Epithelial cell of proximal tubule (primary cell): Measurements from ENCODE around the gene FAM3D. TPM values are rescaled to one million over a fixed set of nuclear protein-coding genes. Genes with fewer than 3 reads are reported as not detected.

ENCODE experiments used
- DNase-seq: peaks from one replicate; pipeline ENCODE4 v3.0.0-alpha.2; 2011; ENCODE audit warnings: low read depth
- H3K4me3 ChIP-seq: 2 replicates; pipeline ENCODE4 v1.5.1; 2011; ENCODE audit warnings: low read depth, mild to moderate bottlenecking, low read length
- total RNA-seq: library from RNA; depleted of rRNA; stranded (reverse); fragments of >200 nt; gene quantifications from 2 replicates; pipeline ENCODE4 v1.2.3, GENCODE V29; 2015
- TF ChIP-seq, protein P1 (sequence below): conservative IDR thresholded peaks from 2 replicates; pipeline ENCODE4 v1.5.1; 2012; ENCODE audit warnings: low read depth, mild to moderate bottlenecking, low read length

Gene FAM3D
- total RNA-seq, 1 donor from 2014 or later: not detected

DNA sequence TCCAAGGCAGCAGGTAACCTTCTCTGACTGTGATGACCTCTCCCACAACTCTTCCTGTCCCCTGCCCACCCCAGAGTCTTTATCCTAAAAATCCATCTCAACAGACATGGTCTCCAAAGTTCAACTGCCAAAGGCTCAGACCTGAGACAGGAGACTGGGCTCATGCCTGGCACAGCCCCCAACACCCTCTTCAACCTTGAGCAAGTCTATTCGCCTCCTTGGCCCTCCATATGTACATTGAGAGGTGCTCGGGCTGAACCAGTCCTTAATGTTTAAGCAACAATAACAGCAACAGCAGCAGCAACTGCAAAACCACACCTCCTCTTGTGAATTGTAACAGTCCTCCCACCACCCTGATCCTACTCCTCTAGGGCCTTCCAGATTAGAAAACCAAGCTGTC is 9.9 kb downstream of the FAM3D start:
- DNase-seq: no peak
- no peak overlapping the region for H3K4me3 ChIP-seq
- TF ChIP-seq, protein P1, sequence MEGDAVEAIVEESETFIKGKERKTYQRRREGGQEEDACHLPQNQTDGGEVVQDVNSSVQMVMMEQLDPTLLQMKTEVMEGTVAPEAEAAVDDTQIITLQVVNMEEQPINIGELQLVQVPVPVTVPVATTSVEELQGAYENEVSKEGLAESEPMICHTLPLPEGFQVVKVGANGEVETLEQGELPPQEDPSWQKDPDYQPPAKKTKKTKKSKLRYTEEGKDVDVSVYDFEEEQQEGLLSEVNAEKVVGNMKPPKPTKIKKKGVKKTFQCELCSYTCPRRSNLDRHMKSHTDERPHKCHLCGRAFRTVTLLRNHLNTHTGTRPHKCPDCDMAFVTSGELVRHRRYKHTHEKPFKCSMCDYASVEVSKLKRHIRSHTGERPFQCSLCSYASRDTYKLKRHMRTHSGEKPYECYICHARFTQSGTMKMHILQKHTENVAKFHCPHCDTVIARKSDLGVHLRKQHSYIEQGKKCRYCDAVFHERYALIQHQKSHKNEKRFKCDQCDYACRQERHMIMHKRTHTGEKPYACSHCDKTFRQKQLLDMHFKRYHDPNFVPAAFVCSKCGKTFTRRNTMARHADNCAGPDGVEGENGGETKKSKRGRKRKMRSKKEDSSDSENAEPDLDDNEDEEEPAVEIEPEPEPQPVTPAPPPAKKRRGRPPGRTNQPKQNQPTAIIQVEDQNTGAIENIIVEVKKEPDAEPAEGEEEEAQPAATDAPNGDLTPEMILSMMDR: no peak

DNA sequence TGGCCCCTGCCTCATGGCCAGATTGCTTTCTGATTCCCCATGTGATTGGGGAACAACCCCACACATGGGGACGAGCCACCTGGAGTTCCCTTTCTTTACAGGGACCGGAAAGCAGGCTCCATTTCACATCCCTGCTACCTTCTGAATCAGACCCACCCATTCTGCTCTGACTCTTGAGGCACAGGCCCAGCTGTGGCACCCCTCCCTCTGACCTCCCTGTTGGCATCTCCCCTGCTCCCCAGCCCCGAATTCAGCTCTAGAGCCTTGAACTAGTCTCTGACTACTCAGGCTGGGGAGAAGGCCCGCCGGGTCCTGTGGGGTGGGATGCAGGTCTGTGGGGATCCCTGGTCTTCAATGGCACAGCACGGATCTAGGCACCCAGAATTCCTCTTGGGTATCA is 12.1 kb downstream of the FAM3D start:
- DNase-seq: no peak
- TF ChIP-seq, protein P1: no peak
- H3K4me3 ChIP-seq: no peak overlapping the region

DNA sequence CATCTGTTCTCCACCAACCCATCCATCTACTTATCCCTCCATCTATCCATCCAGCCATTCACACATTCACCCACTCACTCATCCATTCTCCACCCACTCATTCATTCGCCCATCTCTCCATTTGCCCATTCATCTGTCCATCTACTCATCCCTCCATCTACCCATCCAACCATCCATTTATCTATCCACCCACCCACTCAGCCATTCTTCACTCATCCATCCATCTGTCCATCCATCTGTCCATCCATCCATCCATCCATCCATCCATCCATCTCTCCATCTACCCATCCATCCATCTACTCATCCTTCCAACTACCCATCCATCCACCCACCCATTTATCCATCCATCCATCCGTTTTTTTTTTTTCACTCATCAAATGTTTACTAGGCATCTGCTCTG is 13.9 kb downstream of the FAM3D start:
- DNase-seq: no peak
- no peak overlapping the region for H3K4me3 ChIP-seq
- TF ChIP-seq, protein P1: no peak

DNA sequence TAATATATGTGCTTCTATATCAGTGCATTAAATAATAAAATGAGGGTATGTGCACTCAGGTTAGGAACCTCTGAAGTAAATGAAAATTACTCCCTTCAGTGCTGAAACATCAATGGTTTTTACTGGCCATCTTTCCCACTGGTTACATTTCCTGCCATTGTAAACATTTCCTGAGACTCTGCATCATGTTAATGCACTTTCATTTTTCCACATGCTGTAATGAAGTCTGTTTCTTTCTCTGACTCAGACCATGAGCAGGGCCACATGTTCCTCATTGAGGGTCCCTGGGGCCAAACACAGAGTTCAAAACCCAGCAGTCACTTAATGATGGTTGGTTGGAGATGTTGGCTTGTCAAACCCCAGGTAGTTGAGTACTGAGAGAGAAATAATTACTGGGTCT is 15.3 kb downstream of the FAM3D start:
- TF ChIP-seq, protein P1: no peak
- no peak for DNase-seq

DNA sequence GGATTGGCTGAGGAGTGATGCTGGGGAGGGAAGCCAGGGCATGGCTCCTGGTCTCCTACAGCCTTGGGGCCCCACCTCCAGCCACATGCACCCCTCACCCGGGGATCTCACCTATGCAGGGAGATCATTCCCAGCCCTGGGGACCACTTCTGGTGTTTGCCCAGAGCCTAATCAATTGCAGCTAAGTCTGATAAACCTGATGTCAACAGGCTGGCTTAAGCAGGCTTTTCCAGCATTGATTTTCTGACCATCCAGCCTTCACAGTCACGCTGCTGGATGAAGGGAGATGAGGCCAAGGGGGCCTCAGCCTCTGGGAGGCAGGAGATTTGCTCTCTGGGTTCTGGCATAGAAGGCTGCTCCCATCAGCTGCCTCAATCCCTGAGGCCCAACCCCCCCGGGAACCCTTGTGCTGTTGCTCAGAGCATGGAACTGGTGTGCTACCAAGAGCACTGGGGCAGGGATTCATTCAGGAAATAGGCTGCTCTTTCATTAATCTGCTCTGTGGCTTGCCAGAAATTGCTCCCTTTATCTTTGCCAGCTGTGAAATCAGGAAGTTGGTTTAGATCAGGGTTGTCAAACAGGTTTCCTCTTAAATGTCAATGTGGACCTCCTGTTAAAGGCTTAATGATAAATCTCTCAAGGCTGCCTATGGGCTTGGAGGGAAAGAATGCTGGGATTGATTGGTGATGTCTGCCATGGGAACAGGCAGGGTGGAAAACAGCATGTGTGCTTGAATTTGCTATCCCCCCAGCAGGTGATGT is 19.0 kb downstream of the FAM3D start:
- no peak for DNase-seq
- no peak overlapping the region for H3K4me3 ChIP-seq
- TF ChIP-seq, protein P1: no peak

More for the DNA sequence above, 15.3 kb downstream of the FAM3D start:
- no peak overlapping the region for H3K4me3 ChIP-seq

DNA sequence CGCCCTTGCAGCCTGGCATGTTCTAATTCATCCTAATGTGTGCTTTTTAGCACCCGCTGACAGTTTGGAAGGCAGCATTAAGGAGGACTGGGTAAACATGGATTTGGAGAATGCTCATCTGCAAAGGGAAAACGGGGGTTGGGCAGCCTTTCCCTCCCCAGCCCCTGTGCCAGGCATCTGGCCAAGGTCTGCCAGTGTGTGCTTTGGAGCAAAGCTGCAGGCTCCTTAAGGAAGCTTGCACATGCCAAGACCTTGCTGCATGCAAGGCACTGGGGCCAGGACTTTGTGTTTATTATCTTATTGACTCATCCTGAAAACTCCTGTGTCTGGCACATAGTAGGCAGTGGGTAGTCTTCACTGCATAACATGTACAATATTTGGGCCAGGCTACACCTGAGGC is 20.1 kb downstream of the FAM3D start:
- no peak for DNase-seq
- H3K4me3 ChIP-seq: no peak overlapping the region
- TF ChIP-seq, protein P1: no peak

DNA sequence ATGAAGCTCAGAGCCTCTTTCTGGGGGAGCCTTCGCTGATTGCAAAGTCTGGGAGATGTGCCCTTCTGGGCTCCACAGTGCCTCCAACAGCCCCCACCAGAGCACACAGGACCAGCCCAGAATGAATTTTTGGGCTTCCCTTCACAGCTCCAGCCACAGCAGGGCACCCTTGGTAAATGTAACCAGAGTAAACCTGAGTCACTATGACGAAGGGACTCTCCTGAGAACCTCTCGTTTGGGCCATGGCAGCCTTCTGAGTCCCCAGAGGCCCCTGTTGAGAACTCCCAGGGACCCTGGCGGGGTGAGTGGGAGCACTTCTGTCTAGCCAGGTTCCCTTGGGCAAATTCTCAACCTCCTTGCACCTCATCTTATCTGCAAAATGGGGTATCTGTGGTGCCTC is 20.8 kb downstream of the FAM3D start:
- DNase-seq: no peak
- no peak overlapping the region for H3K4me3 ChIP-seq
- TF ChIP-seq, protein P1: no peak
